SKM-1 (cell line): ENCODE results near the gene PDGFD.
"Not testable (repeated sequence)": the region's sequence is repeated elsewhere in the genome, so short reads cannot be mapped to it uniquely, and the experiment has no call there.

ENCODE experiments used
- DNase-seq: peaks from one replicate; lab custom pipeline; 2025; ENCODE audit not compliant: unreplicated experiment; lab: John Stamatoyannopoulos, UW

The PDGFD gene

GRCh38 chr11:104057908-104058307, 106.0 kb downstream of the PDGFD start:
- no peak for DNase-seq

- no peak for DNase-seq
These were observed 108.4 kb downstream of the PDGFD start for GRCh38 chr11:104055596-104055995.

GRCh38 chr11:104054911-104055529, 108.9 kb downstream of the PDGFD start:
- DNase-seq = no peak

- no peak for DNase-seq
These were observed 110.0 kb downstream of the PDGFD start for GRCh38 chr11:104053743-104054478.

GRCh38 chr11:104051778-104052177, 112.2 kb downstream of the PDGFD start:
- no peak for DNase-seq

- DNase-seq = no peak
These were observed 114.8 kb downstream of the PDGFD start for GRCh38 chr11:104049116-104049515.

GRCh38 chr11:104046858-104047257, 117.1 kb downstream of the PDGFD start:
- DNase-seq = not testable (repeated sequence)

GRCh38 chr11:104046331-104046730, 117.6 kb downstream of the PDGFD start:
- no peak for DNase-seq

- DNase-seq = no peak
These were observed 120.2 kb downstream of the PDGFD start for GRCh38 chr11:104043678-104044239.

- no peak for DNase-seq
These were observed 120.8 kb downstream of the PDGFD start for GRCh38 chr11:104043142-104043541.

GRCh38 chr11:104041792-104042191, 122.2 kb downstream of the PDGFD start:
- no peak for DNase-seq

GRCh38 chr11:104036995-104037394, 127.0 kb downstream of the PDGFD start:
- no peak for DNase-seq

- DNase-seq = no peak
These were observed 127.4 kb downstream of the PDGFD start, which contains the start of gene DDI1 for GRCh38 chr11:104036588-104036987. DDI1 (plus strand) TSS chr11:104036640; CDS start chr11:104036823, 183 bp downstream.

GRCh38 chr11:104033561-104033960, 130.4 kb downstream of the PDGFD start:
- no peak for DNase-seq

- DNase-seq = no peak
These were observed 130.8 kb downstream of the PDGFD start for GRCh38 chr11:104033134-104033533.

GRCh38 chr11:104028476-104029263, 135.3 kb downstream of the PDGFD start:
- DNase-seq = no peak

- DNase-seq = no peak
These were observed 139.4 kb downstream of the PDGFD start for GRCh38 chr11:104024572-104024971.

GRCh38 chr11:104015649-104016415, 148.1 kb downstream of the PDGFD start:
- DNase-seq = no peak

- DNase-seq = no peak
These were observed 152.9 kb downstream of the PDGFD start for GRCh38 chr11:104011044-104011443.

GRCh38 chr11:104009744-104010143, 154.2 kb downstream of the PDGFD start:
- DNase-seq = no peak
